Cardiac muscle cell (in vitro differentiated cells and primary cell): Measurements from ENCODE around the gene RNLS. TPM values are rescaled to one million over a fixed set of nuclear protein-coding genes. Genes with fewer than 3 reads are reported as not detected.

Experiments
- DNase-seq, 2 donors: peaks; one replicate each; pipeline versions ENCODE4 v3.0.0 to v3.0.0-alpha.2; 2010 to 2017; ENCODE audit warnings: low read depth in 1 of 2, low spot score in 1 of 2
- H3K27ac ChIP-seq: fragments of 200-600 bp; sonication (generic); 2 replicates; pipeline ENCODE4 v1.5.1; 2016
- H3K27me3 ChIP-seq: fragments of 200-600 bp; sonication (generic); 2 replicates; pipeline ENCODE4 v1.6.0; 2016; ENCODE audit warnings: control low read depth
- H3K36me3 ChIP-seq: fragments of 200-600 bp; sonication (generic); 2 replicates; pipeline ENCODE4 v1.5.1; 2016; ENCODE audit warnings: control low read depth
- H3K4me1 ChIP-seq: fragments of 200-600 bp; sonication (generic); 2 replicates; pipeline ENCODE4 v1.8.1; 2017; ENCODE audit warnings: low read depth, mild to moderate bottlenecking, mixed run types
- H3K4me3 ChIP-seq: fragments of 200-600 bp; sonication (generic); 2 replicates; pipeline ENCODE4 v1.5.1; 2016; ENCODE audit warnings: mild to moderate bottlenecking
- H3K9me3 ChIP-seq: fragments of 200-600 bp; sonication (generic); 2 replicates; pipeline ENCODE4 v1.5.1; 2017; ENCODE audit warnings: low read depth, mild to moderate bottlenecking, control low read depth
- CTCF ChIP-seq: IDR thresholded peaks from 2 replicates; pipeline ENCODE4 v1.5.1; 2012; ENCODE audit warnings: low read depth, mild to moderate bottlenecking, low read length
- polyA plus RNA-seq: library from polyadenylated mRNA; unstranded; fragments of >200 nt; fragmentation: Nextera tagmentation; extraction: Ambion mirVana; gene quantifications from 2 replicates; pipeline ENCODE4 v1.2.1, GENCODE V29; 2016
- total RNA-seq: library from RNA; depleted of rRNA; stranded (reverse); fragments of >200 nt; gene quantifications from 2 replicates; pipeline ENCODE4 v1.2.3, GENCODE V29; 2016

The RNLS gene
- total and polyA plus RNA-seq, 2 experiments from 2014 or later: 6.9 to 13.9 TPM

GRCh38 chr10:88428442-88428841 lies 154.7 kb downstream of the RNLS start:
- H3K4me1 ChIP-seq: peaks cover 20% of the 10 kb centered on the region
- TF ChIP-seq CTCF: no peak
- no peaks in the 10 kb centered on the region for H3K36me3 ChIP-seq
- H3K4me3 ChIP-seq: no peak overlapping the region
- no peaks in the 10 kb centered on the region for H3K9me3 ChIP-seq
- DNase-seq: peak in 1 of 2 donors; percentile 22
- no peak overlapping the region for H3K27ac ChIP-seq
- H3K27me3 ChIP-seq: peaks cover 5% of the 10 kb centered on the region

GRCh38 chr10:88427024-88427423 lies 156.1 kb downstream of the RNLS start:
- H3K4me3 ChIP-seq: no peak overlapping the region
- no peak overlapping the region for H3K27ac ChIP-seq
- H3K4me1 ChIP-seq: peaks cover 26% of the 10 kb centered on the region
- H3K36me3 ChIP-seq: no peaks in the 10 kb centered on the region
- no peaks in the 10 kb centered on the region for H3K9me3 ChIP-seq
- TF ChIP-seq CTCF: no peak
- peaks cover 5% of the 10 kb centered on the region for H3K27me3 ChIP-seq
- DNase-seq: no peak

GRCh38 chr10:88424881-88425280 lies 158.2 kb downstream of the RNLS start:
- TF ChIP-seq CTCF: no peak
- Histone ChIP-seq H3K36me3 (no peaks in the 10 kb centered on the region), H3K9me3 (no peaks in the 10 kb centered on the region), H3K4me3 (no peak overlapping the region), H3K27me3 (peaks cover 5% of the 10 kb centered on the region), H3K27ac (no peak overlapping the region), H3K4me1 (peaks cover 26% of the 10 kb centered on the region)
- DNase-seq: no peak

GRCh38 chr10:88423732-88424131 lies 159.4 kb downstream of the RNLS start:
- peak in 1 of 2 donors; percentile 75 for DNase-seq
- H3K9me3 ChIP-seq: no peaks in the 10 kb centered on the region
- H3K4me3 ChIP-seq: no peak overlapping the region
- no peaks in the 10 kb centered on the region for H3K36me3 ChIP-seq
- TF ChIP-seq CTCF: no peak
- H3K27ac ChIP-seq: no peak overlapping the region
- peaks cover 26% of the 10 kb centered on the region for H3K4me1 ChIP-seq
- H3K27me3 ChIP-seq: peaks cover 7% of the 10 kb centered on the region

- no peak for TF ChIP-seq CTCF
- Histone ChIP-seq H3K36me3 (no peaks in the 10 kb centered on the region), H3K4me1 (peaks cover 19% of the 10 kb centered on the region), H3K4me3 (no peak overlapping the region), H3K27me3 (peaks cover 11% of the 10 kb centered on the region), H3K27ac (no peak overlapping the region), H3K9me3 (no peaks in the 10 kb centered on the region)
- DNase-seq: no peak
Measured at GRCh38 chr10:88421590-88421989, 161.5 kb downstream of the RNLS start.

- H3K4me1 ChIP-seq: peaks cover 15% of the 10 kb centered on the region
- no peak overlapping the region for H3K4me3 ChIP-seq
- no peaks in the 10 kb centered on the region for H3K36me3 ChIP-seq
- DNase-seq: no peak
- peaks cover 6% of the 10 kb centered on the region for H3K27me3 ChIP-seq
- no peak overlapping the region for H3K27ac ChIP-seq
- no peak for TF ChIP-seq CTCF
- H3K9me3 ChIP-seq: no peaks in the 10 kb centered on the region
Measured at GRCh38 chr10:88418871-88419270, 164.2 kb downstream of the RNLS start.
